ENCODE measurements around the gene CD27.
"Not testable (repeated sequence)": the region's sequence is repeated elsewhere in the genome, so short reads cannot be mapped to it uniquely, and the experiment has no call there.

The CD27 gene

GRCh38 chr12:6493497-6494257 lies 48.9 kb downstream of the CD27 start, which contains the start of gene NCAPD2:
Gene NCAPD2, plus strand, starts transcription at chr12:6494102. Its CDS starts 997 bp downstream, at chr12:6495099.
- peak; percentile 74 for DNase-seq

GRCh38 chr12:6494258-6494743 lies 49.5 kb downstream of the CD27 start:
- no peak for DNase-seq

- DNase-seq, result no peak
Observed at GRCh38 chr12:6494968-6495367, 50.2 kb downstream of the CD27 start.

GRCh38 chr12:6497291-6497690 lies 52.5 kb downstream of the CD27 start:
- DNase-seq, result not testable (repeated sequence)

- no peak for DNase-seq
Observed at GRCh38 chr12:6500466-6500865, 55.7 kb downstream of the CD27 start.
